Renal cortex interstitium (tissue), 11 donors: ENCODE data around the gene CCR7. TPM values are rescaled to one million over a fixed set of nuclear protein-coding genes. Genes with fewer than 3 reads are reported as not detected.

Source experiments
- DNase-seq, 11 donors: peaks; one replicate each; pipeline ENCODE4 v3.0.0-alpha.2; 2013; ENCODE audit warnings: low read depth in 9 of 11, low spot score in 4 of 11; ENCODE audit errors: extremely low read depth in 1 of 11
- polyA plus RNA-seq, 3 donors: library from polyadenylated mRNA; unstranded; fragments of 120-200 nt; gene quantifications; one replicate each; pipeline ENCODE4 v1.2.1, GENCODE V29; 2013; ENCODE audit not compliant: insufficient read length in 3 of 3

The CCR7 gene
- polyA plus RNA-seq, 3 donors: 0.11 to 0.48 (median 0.33) TPM

DNA sequence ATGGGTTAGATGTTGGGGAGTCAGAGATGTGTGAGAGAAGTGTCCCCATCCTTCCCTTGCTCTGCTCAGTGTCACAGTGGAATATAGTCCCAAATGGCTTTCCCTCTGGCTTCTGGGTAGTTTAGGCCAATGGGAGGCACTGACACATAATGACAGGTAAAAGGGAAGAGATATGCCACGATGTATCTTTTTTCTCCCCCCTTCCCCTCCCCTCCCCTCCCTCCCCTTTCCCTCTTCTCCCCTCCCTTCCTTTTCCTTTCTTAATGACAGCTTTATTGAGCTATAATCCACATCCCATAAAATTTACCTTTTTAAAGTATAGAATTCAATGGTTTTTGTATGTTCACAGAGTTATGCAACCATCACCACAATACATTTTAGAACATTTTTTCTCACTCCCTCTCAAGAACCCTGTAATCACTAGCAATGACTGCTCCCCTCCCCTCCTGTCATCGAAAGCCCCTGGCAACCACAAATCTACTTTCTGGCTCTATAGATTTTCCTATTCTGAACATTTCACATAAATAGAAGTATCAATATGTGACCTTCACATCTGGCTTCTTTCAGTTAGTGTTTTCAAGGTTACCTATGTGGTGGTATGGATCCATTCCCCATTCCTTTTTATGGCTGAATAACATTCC, 617 bp upstream of the CCR7 start:
- DNase-seq: no peak

DNA sequence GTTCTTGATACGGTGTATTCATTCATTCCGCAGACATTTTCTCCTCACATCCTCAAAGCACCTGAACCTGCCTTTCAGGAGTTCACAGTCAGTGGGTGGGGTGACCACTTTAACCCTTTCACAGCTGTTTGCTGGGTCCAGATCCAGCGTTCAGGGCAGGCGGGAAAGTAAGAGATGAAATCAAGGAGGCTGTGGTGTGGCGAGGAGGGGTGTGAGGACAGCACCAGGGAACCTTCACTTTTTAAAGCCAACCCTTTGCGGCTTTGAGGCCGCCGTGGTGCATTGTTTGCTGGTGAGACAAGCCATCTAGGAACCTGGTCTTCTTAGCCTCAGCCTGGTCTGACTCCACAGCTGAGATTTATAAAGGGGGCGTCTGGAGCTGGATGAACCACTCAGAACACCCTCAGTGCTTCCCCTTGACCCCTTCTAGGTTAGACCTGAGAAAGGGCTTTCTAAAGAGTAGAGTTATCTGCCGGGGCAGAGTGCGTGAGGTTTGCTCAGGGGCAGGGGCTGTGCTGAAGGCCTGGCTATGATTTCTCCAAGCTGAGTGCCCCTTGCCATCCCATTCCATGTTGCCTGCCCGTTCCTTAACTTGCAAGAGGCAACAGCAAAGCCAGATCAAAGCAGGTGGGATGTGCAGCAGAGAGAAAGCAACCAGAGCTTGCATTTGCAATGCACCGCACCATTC, 933 bp downstream of the CCR7 start:
- no peak for DNase-seq

- no peak for DNase-seq
Measured at GRCh38 chr17:40563220-40564052, 1.8 kb downstream of the CCR7 start.

DNA sequence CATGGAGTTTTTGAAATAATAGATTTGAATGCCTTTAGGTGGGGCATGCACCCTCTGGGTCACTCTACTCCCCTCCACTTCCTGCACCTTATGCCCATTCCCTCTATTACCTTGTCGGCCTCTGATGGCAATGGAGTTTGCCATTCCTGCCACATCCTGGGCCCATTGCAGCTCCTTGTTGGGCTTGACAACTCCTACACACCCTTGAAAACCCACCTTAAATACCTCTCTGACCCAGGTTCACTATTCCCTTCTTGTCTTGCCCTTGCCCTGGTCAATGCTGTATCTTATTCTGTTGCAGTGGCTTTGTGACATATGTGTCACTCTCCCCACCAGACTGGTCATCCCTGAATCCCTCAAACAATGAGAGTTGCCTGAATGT, 2.4 kb downstream of the CCR7 start:
- DNase-seq: no peak

DNA sequence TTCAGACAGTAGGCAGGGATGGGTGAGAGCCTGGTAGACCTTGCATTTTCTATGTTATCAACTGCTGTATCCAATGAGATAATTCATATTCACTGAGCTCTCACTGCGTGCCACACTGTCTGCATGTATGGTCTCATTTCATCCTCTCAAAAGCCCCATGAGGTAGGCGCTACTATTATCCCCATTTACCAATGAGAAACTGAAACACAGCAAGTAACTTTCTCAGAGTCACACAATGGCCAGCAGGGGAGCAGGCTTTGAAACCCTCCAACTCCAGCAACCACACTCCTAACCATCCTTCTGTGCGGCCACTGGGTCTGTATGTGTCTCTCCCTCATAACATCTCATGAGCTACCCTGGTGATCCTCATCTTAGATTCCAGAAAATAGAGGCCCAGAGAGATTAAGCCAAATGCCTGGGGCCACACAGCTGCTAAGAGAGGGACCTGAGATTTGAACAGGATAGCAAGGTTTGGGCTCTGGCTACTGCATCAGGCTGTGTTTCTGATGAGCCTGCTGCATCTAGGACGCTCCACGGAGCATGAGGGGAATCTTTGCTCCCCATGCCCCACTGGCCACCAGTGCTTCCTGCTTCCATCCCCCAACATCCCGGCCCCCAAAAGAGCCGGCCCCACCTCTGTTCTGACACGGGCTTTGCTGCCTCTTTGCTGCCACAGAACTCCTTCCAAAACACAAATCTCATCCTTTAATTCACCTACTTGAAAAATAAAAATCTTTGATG, 3.2 kb downstream of the CCR7 start:
- DNase-seq: no peak

DNA sequence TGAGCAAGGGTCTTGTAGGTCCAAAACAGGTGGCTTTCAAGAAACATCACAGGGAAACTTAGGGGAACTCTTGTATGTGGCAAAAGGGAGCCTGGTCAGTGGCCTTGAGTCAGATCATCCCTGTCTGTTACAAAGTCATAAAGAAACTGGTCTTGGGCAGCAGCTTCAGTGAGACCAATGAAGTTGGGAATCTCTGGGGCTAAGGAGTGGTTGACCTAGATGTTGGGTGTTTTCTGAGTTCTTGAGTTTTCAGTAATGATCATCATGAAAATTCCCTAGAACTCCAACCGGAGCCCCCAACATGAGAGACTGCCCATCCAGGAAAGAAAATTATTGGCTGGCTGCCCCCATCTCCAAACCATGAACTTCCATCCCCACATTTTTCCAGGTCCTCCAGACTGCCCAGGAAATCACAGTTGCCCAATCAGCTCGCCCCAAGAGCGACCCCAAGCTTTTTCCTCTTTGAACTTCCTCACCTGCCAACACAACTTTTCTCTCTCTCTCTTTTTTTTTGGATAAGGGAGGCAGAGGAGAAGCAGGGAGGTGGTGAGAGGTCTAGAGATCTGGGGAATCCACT, 3.9 kb downstream of the CCR7 start:
- no peak for DNase-seq

DNA sequence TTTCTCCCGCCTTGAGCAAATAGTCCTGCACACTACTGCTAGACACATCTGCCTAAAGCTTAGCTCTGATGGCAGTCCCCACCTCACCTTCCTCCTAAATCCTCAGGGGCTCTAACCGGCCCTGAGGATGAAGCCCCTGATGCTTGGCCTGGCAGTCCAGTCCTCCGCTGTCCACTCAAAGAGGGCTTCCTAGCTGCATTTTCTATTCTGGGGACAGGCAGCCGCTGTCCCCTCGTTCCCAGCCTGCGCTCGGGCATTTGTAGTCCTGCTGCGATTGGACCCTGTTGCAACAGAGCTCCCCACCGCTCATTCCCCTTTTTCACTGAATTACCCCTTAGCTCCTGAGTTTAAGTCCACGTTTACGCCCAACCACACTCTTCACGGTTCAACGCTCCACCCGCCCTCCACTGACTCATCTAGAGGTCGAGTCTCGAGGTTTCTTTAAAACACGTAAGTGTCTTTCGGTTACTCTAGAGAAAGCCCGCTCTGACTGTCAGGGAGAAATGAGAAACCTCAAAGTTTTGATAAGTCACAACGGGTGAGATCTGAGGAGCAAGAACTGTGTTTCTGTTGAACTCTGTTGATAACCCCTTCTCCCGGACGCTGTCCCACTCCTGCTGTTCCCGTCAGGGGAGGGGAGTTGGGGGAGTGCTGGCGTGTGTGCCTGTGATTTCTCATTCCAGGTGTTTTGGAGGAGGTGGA, 4.5 kb downstream of the CCR7 start:
- DNase-seq: no peak

GRCh38 chr17:40559954-40560591, 5.2 kb downstream of the CCR7 start:
- peak; percentile 81 to 92 (median 87) for DNase-seq

- DNase-seq: no peak
Measured at GRCh38 chr17:40559564-40559916, 5.7 kb downstream of the CCR7 start.

DNA sequence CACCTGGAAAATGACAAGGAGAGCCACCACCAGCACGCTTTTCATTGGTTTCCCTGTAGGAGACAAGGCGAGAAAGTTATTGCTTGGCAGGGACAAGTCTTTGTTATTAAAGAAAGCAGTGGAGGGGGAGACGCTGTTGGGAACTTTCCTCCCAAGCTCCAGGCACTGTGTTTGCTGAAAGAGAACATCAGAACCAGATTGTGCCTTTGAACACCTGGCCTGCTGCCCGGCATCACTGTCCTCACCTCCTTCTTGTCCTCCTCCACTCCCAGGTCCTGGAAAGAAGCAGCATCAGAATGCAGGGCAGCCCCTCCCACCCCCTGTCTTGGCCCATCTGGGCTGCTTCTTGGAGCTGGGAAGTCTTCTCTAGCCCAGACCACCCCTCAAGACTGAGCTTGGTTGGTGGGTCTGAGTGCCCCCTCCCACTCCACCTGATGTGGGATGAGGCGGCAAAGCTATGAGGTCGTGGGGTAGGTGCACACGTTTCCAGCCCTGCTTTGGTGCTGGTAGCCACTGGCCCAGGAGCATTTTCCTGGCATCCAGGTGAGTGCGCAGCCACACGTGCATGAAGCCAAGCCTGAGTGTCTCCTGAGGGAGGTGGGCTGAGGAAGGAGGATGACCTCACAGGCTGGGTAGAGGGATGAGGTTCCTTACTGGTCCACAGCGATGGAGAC, 6.2 kb downstream of the CCR7 start:
- no peak for DNase-seq

DNA sequence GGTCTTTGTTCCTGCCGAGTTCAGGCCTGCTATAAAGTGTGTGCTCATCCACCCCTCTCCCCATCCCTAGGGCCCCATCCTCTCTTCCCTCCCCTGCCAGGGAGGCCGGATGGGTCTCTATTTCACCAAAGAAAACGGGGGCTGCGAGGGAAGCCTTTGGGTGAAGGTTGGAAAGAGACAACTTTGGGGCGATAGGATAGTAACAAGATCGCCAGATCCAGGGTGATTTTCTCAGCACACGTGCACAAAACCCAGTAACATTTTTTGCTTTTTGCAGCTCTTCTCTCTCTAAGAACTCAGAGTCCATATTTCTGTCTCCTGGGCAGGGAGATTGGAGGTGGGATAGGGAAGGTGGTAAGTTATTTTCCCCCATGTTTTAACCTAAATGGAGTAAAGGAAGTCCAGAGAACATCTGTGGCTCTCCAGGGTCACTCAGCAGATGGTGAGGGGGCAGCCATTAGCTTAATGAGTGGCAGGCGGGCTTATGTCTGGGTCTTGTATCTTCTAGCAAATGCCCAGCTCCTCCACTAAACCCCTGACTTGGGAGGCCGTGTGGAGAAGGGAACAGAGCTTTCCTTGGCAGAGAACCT, 6.9 kb downstream of the CCR7 start:
- DNase-seq: no peak

DNA sequence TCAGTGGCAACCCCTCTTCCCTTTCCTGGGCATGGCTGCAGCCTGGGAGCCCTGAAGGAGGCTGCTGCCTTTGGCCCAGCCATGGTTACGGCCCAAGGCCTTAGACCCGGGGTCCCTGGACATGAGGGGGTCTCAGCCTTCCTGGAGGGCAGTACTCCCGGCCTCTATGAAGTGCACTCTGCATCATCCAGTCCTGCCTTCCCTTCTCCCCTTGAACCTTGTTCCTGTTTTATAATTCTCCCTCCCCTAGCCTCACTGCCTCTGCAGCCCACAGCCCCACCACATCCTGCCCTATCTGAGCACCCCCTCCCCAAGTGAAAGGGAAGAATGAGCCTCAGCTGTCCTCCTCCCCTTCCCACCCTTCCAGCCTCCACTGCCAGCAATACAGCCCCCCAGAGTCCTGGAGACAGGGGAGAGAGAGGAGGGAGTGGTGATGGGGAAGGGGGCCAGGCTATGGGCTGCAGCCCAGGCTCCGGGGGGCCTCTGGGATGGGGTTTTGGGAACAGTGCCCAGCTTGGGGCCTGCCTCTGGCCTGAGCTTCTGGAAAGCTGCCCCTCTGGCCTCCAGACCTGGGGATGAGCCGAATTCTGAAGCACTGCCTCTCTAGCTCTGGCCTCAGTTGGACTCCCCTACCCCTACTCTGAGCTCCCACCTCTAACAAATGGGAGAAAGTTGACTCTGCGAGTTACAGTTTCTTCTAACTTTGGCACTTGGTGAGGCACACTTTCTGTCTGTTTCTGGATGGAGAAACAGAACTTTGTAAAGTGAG, 7.6 kb downstream of the CCR7 start:
- DNase-seq: no peak

GRCh38 chr17:40556884-40557414, 8.3 kb downstream of the CCR7 start:
- no peak for DNase-seq

GRCh38 chr17:40556198-40556661, 9.0 kb downstream of the CCR7 start:
- DNase-seq: no peak

GRCh38 chr17:40555296-40556190, 9.7 kb downstream of the CCR7 start:
- no peak for DNase-seq
